SH-SY5Y (cell line): ENCODE measurements around the gene SLF2.

Experiments used
- GATA2 ChIP-seq: IDR thresholded peaks from 2 replicates; pipeline ENCODE4 v1.6.1; 2011; ENCODE audit warnings: mild to moderate bottlenecking, low read depth, low read length
- GATA3 ChIP-seq: IDR thresholded peaks from 2 replicates; pipeline ENCODE4 v1.6.1; 2011; ENCODE audit warnings: low read depth, mild to moderate bottlenecking, low read length, moderate library complexity

GRCh38 chr10:100878291-100878910, 34.4 kb upstream of the SLF2 start:
- TF ChIP-seq GATA2 (no peak), GATA3 (no peak)
